ENCODE results near the gene AP3S1. TPM values are rescaled to one million over a fixed set of nuclear protein-coding genes. Genes with fewer than 3 reads are reported as not detected.

Gene AP3S1
- total RNA-seq, 2 experiments from 2014 or later = 33.2 to 33.6 TPM

DNA sequence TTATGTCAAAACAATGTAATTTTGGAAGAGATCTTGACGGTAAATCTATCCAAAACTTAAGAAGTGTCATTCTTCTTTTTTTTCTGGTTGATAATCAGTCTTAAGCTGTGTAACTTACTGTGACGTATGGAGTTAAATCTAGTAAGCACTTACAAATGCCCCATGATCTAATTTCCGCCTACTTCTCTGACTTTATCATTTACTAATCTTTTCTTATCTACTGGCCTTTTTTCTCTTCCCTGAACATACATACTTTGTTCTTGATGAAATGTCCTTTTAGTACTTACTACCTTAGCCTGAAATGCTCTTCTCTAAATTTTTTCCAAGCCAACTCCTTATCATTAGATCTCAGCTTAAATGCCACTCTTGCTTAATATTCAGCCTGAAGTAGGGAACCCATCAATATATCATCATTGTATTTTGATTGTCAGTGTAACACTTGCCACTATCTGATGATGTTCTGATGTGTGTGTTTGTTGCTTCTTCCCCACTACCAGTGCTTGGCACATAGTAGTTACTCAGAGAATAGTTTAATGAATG is 27.6 kb downstream of the AP3S1 start:
- TF ChIP-seq, protein P1, sequence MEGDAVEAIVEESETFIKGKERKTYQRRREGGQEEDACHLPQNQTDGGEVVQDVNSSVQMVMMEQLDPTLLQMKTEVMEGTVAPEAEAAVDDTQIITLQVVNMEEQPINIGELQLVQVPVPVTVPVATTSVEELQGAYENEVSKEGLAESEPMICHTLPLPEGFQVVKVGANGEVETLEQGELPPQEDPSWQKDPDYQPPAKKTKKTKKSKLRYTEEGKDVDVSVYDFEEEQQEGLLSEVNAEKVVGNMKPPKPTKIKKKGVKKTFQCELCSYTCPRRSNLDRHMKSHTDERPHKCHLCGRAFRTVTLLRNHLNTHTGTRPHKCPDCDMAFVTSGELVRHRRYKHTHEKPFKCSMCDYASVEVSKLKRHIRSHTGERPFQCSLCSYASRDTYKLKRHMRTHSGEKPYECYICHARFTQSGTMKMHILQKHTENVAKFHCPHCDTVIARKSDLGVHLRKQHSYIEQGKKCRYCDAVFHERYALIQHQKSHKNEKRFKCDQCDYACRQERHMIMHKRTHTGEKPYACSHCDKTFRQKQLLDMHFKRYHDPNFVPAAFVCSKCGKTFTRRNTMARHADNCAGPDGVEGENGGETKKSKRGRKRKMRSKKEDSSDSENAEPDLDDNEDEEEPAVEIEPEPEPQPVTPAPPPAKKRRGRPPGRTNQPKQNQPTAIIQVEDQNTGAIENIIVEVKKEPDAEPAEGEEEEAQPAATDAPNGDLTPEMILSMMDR (IDR thresholded peaks at IDR 0.05) = no peak
- Mint-ChIP-seq H3K4me3 (no peak overlapping the region), H3K4me1 (ENCODE audit: low read depth) (no peaks in the 10 kb centered on the region), H3K9me3 (no peaks in the 10 kb centered on the region), H3K27me3 (no peaks in the 10 kb centered on the region), H3K27ac (no peak overlapping the region), H3K36me3 (ENCODE audit: low read depth) (peaks cover 43% of the 10 kb centered on the region)
- CTCF ChIA-PET = no interaction called here
- Histone ChIP-seq H3K36me3 (ENCODE audit: insufficient read depth, low read length) (peaks cover 5% of the 10 kb centered on the region), H3K27me3 (ENCODE audit: control insufficient read depth in 1 of 2, insufficient read depth in 2 of 2, low read length in 2 of 2) (no peaks in the 10 kb centered on the region), H3K4me1 (ENCODE audit: insufficient read depth, low read length) (no peaks in the 10 kb centered on the region), H3K27ac (ENCODE audit: low read depth in 1 of 2, low read length in 2 of 2) (no peak overlapping the region), H3K4me3 (ENCODE audit: low read length) (no peak overlapping the region), H3K9me3 (ENCODE audit: control insufficient read depth in 1 of 2, insufficient read depth in 1 of 2, low read length in 2 of 2) (no peaks in the 10 kb centered on the region)
- intact Hi-C loops (cut with DNase I, micrococcal nuclease) = no loop called here
- no peak for ATAC-seq (ENCODE audit: poor library complexity)
- POLR2A ChIA-PET = no interaction called here
- no peak for DNase-seq

DNA sequence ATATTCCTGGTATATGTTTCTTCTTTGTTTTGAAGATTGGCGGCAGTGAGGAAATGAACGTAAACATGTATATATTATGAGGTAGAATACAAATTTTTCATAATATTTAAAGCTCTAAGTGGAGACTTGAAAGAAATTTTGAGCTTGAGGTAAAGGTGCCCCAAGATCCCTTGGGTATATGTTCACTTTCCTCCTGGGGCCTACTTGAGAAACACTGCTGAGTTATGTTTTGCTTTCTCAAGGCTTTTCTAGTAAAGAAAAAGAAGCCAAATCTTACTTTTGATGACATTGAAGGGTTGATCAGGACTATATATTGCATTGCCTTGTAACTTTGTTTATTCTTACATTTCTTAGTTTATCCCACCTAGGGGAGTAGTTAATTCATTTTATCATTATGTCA is 30.7 kb downstream of the AP3S1 start:
- no peak overlapping the region for H3K27ac Mint-ChIP-seq
- H3K9me3 ChIP-seq (ENCODE audit: control insufficient read depth in 1 of 2, insufficient read depth in 1 of 2, low read length in 2 of 2) = no peaks in the 10 kb centered on the region
- no peak for DNase-seq
- H3K4me3 Mint-ChIP-seq = no peak overlapping the region
- peaks cover 70% of the 10 kb centered on the region for H3K36me3 Mint-ChIP-seq (ENCODE audit: low read depth)
- H3K4me3 ChIP-seq (ENCODE audit: low read length) = no peak overlapping the region
- H3K36me3 ChIP-seq (ENCODE audit: insufficient read depth, low read length) = peaks cover 10% of the 10 kb centered on the region
- POLR2A ChIA-PET = interaction anchor here (0.8 kb wide), 1 partner anchor 224 kb away, joined by 4 read pairs; no protein-coding TSS in a partner anchor
- ATAC-seq (ENCODE audit: poor library complexity) = no peak
- no peaks in the 10 kb centered on the region for H3K4me1 Mint-ChIP-seq (ENCODE audit: low read depth)
- CTCF ChIA-PET = interaction anchor here (1.8 kb wide), 1 partner anchor 14 kb away, joined by 4 read pairs; no protein-coding TSS in a partner anchor
- no peaks in the 10 kb centered on the region for H3K27me3 Mint-ChIP-seq
- H3K27ac ChIP-seq (ENCODE audit: low read depth in 1 of 2, low read length in 2 of 2) = no peak overlapping the region
- H3K4me1 ChIP-seq (ENCODE audit: insufficient read depth, low read length) = no peaks in the 10 kb centered on the region
- intact Hi-C loops (cut with DNase I, micrococcal nuclease) = no loop called here
- TF ChIP-seq, protein P1 (IDR thresholded peaks at IDR 0.05) = no peak
- no peaks in the 10 kb centered on the region for H3K27me3 ChIP-seq (ENCODE audit: control insufficient read depth in 1 of 2, insufficient read depth in 2 of 2, low read length in 2 of 2)
- H3K9me3 Mint-ChIP-seq = no peaks in the 10 kb centered on the region

DNA sequence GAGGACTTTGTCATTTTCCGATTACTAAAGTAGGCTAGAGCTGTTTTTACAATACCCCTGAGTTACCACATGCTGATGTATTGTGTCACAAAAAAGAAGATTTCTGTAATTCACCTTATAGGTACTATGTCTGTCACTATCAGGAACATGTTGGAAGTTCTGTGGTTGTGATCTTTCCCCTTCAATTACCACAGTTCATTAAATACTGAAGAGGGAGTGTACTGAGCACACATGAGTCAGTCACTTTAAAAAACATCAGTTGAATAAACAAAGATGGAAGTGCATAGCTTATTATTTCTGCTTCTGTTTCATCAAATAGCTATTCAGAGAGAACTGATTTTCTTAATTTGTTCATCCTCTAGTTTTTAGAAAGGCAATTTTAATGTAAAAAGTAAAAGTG is 31.7 kb downstream of the AP3S1 start:
- DNase-seq (no peak), ATAC-seq (ENCODE audit: poor library complexity) (no peak)
- ChIA-PET CTCF (interaction anchor here (1.8 kb wide), 1 partner anchor 15 kb away, joined by 4 read pairs; no protein-coding TSS in a partner anchor), POLR2A (no interaction called here)
- Mint-ChIP-seq H3K27ac (no peak overlapping the region), H3K4me3 (no peak overlapping the region), H3K27me3 (no peaks in the 10 kb centered on the region), H3K4me1 (ENCODE audit: low read depth) (no peaks in the 10 kb centered on the region), H3K36me3 (ENCODE audit: low read depth) (peaks cover 76% of the 10 kb centered on the region), H3K9me3 (peaks cover 2% of the 10 kb centered on the region)
- Histone ChIP-seq H3K36me3 (ENCODE audit: insufficient read depth, low read length) (peaks cover 10% of the 10 kb centered on the region), H3K27ac (ENCODE audit: low read depth in 1 of 2, low read length in 2 of 2) (no peak overlapping the region), H3K4me1 (ENCODE audit: insufficient read depth, low read length) (no peaks in the 10 kb centered on the region), H3K9me3 (ENCODE audit: control insufficient read depth in 1 of 2, insufficient read depth in 1 of 2, low read length in 2 of 2) (no peaks in the 10 kb centered on the region), H3K4me3 (ENCODE audit: low read length) (no peak overlapping the region), H3K27me3 (ENCODE audit: control insufficient read depth in 1 of 2, insufficient read depth in 2 of 2, low read length in 2 of 2) (no peaks in the 10 kb centered on the region)
- TF ChIP-seq, protein P1 (IDR thresholded peaks at IDR 0.05) = no peak
- intact Hi-C loops (cut with DNase I, micrococcal nuclease) = no loop called here

All from CD4-positive, alpha-beta T cell (primary cell).